ENCODE results near the gene BTF3L4.

- TF ChIP-seq CTCF (IDR thresholded peaks at IDR 0.05; ENCODE audit: insufficient read depth, low read length, poor library complexity, severe bottlenecking) (no peak), EZH2phosphoT487 (conservative IDR thresholded peaks at IDR 0.05; ENCODE audit: low read length) (no peak)
These were observed 14.6 kb downstream of the BTF3L4 start for GRCh38 chr1:52070704-52071103.
